Mucosa of descending colon (tissue), 3 donors: ENCODE measurements around the gene HPN. TPM values are rescaled to one million over a fixed set of nuclear protein-coding genes. Genes with fewer than 3 reads are reported as not detected.

Experiments
- ATAC-seq: fragments of 200-7000 bp; cut with Tn5 transposase; one replicate; pipeline ENCODE4 v1.9.1; 2020; ENCODE audit warnings: mild to moderate bottlenecking, moderate library complexity
- DNase-seq, 3 donors: peaks; one replicate each; pipeline ENCODE4 v3.0.0-alpha.2; 2020
- H3K36me3 ChIP-seq: fragments of 200-600 bp; one replicate; pipeline ENCODE4 v1.8.0; 2021; ENCODE audit warnings: low read depth, mild to moderate bottlenecking
- H3K4me1 ChIP-seq: fragments of 200-600 bp; one replicate; pipeline ENCODE4 v1.8.0; 2021; ENCODE audit warnings: low read depth, mild to moderate bottlenecking
- H3K4me3 ChIP-seq: fragments of 200-600 bp; one replicate; pipeline ENCODE4 v1.8.0; 2021; ENCODE audit warnings: mild to moderate bottlenecking
- H3K9me3 ChIP-seq: fragments of 200-600 bp; one replicate; pipeline ENCODE4 v1.8.0; 2021; ENCODE audit warnings: mild to moderate bottlenecking
- intact Hi-C, 2 donors: fragments of 100-400 bp; cut with DNase I in 1 of 2; cut with micrococcal nuclease in 1 of 2; formaldehyde crosslinking; loops; one replicate each; pipeline versions ENCODE4 v1.11.0 to v1.11.1; 2022; cut with DNase I, micrococcal nuclease
- total RNA-seq, 3 donors: library from RNA; stranded (reverse); fragmentation: NEBNext Ultra II Directional in 2 of 3; extraction: Animal tissue kit (Norgen Biotek cat#: 25700) in 2 of 3; gene quantifications; one replicate each; pipeline versions ENCODE4 v1.2.1 to v1.2.4, GENCODE V29; 2021 to 2023
- TF ChIP-seq, protein P1 (sequence below): fragments of 200-600 bp; IDR thresholded peaks from one replicate; pipeline ENCODE4 v1.8.0; 2022; ENCODE audit warnings: antibody characterized with exemption, mild to moderate bottlenecking
- donor health status: DM: no; HTN: no; CAD: no; lungs with moderate emphysema.
- donor health status: DM: no; HTN: no; CAD: no.
- donor health status: DM: no; HTN: yes; CAD: no.

The HPN gene
- total RNA-seq, 3 donors from 2014 or later = 0.54 to 0.94 TPM; not detected in 1

DNA sequence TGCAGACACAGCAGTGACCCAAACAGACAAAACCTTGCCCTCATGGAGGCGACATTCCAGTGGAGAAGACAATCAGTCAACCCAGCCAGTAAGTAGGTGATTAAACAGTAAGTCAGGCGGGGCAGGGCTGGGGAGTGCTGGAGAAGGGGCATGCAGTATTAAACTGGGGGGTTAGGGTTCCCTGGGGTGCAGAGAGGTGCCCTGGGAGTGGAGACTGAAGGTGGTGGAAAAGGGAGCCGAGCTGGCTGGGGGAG lies 42.9 kb downstream of the HPN start:
- no peaks in the 10 kb centered on the region for H3K36me3 ChIP-seq
- intact Hi-C loops = no loop called here
- H3K4me3 ChIP-seq = no peak overlapping the region
- no peaks in the 10 kb centered on the region for H3K4me1 ChIP-seq
- DNase-seq (no peak), ATAC-seq (no peak)
- TF ChIP-seq, protein P1, sequence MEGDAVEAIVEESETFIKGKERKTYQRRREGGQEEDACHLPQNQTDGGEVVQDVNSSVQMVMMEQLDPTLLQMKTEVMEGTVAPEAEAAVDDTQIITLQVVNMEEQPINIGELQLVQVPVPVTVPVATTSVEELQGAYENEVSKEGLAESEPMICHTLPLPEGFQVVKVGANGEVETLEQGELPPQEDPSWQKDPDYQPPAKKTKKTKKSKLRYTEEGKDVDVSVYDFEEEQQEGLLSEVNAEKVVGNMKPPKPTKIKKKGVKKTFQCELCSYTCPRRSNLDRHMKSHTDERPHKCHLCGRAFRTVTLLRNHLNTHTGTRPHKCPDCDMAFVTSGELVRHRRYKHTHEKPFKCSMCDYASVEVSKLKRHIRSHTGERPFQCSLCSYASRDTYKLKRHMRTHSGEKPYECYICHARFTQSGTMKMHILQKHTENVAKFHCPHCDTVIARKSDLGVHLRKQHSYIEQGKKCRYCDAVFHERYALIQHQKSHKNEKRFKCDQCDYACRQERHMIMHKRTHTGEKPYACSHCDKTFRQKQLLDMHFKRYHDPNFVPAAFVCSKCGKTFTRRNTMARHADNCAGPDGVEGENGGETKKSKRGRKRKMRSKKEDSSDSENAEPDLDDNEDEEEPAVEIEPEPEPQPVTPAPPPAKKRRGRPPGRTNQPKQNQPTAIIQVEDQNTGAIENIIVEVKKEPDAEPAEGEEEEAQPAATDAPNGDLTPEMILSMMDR = no peak
- no peaks in the 10 kb centered on the region for H3K9me3 ChIP-seq

DNA sequence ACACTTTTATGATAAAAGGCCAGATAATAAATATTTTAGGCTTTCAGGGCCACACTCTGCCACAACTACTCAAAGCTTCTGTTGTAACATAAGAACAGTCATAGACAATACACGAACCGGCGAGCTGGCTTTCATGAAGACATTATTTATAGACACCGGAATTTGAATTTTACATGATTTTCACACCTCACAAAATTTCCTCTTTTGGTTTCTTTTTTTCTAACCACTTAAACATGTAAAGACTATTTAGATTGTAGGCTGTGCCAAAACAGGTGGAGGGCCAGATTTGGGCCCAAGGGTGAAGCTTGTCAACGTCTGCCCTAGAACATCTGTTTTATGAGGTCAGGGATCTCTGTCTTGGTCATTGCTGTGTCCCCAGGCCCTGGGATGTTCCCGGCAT lies 44.4 kb downstream of the HPN start:
- DNase-seq = no peak

DNA sequence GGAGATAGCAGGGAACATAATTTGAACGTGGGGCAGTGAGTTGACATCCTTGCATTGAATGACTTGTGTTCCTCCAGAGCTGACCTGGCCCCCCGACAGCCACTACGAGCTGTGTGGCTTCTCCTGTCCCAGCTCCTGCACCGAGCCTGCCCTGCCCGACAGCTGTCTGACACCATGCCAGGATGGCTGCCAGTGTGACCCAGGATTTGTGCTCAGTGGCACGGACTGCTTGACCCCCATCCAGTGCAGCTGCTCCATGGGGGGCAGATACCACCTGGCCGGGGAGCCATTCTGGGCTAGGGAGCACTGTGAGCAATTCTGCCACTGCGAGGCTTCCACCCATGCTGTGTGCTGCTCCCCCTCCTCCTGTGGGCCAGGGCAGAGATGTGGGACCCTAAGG lies 44.9 kb downstream of the HPN start:
- Histone ChIP-seq H3K4me1 (peaks cover 3% of the 10 kb centered on the region), H3K9me3 (no peaks in the 10 kb centered on the region), H3K36me3 (no peaks in the 10 kb centered on the region), H3K4me3 (no peak overlapping the region)
- TF ChIP-seq, protein P1 = no peak
- ATAC-seq (no peak), DNase-seq (no peak)
- intact Hi-C loops = no loop called here

More for the DNA sequence above, 44.4 kb downstream of the HPN start:
- no peak overlapping the region for H3K4me3 ChIP-seq
- ATAC-seq = no peak
- H3K9me3 ChIP-seq = no peaks in the 10 kb centered on the region
- peaks cover 3% of the 10 kb centered on the region for H3K4me1 ChIP-seq
- TF ChIP-seq, protein P1 = no peak
- intact Hi-C loops = no loop called here
- no peaks in the 10 kb centered on the region for H3K36me3 ChIP-seq

DNA sequence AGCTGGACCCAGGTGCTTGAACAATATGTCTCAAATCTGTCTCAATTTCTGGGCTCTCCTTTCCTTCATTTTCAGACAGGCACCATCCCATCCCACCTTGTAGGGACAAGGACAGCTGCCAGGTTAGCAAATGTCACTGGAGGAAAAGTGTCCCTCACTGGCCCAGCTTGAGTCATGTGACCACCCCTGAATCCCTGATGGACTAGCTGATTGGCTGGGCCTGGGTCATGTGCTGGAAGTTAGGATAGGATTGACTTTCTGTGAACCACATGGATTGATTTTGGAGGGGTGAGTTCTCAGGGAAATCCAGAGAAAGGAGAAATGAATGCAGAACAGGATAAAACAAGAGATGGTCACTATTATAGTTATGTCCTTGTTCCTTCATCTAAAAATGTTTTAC lies 45.9 kb downstream of the HPN start:
- no peaks in the 10 kb centered on the region for H3K36me3 ChIP-seq
- DNase-seq (no peak), ATAC-seq (no peak)
- H3K4me1 ChIP-seq = peaks cover 3% of the 10 kb centered on the region
- no peaks in the 10 kb centered on the region for H3K9me3 ChIP-seq
- TF ChIP-seq, protein P1 = no peak
- intact Hi-C loops = no loop called here
- H3K4me3 ChIP-seq = no peak overlapping the region

DNA sequence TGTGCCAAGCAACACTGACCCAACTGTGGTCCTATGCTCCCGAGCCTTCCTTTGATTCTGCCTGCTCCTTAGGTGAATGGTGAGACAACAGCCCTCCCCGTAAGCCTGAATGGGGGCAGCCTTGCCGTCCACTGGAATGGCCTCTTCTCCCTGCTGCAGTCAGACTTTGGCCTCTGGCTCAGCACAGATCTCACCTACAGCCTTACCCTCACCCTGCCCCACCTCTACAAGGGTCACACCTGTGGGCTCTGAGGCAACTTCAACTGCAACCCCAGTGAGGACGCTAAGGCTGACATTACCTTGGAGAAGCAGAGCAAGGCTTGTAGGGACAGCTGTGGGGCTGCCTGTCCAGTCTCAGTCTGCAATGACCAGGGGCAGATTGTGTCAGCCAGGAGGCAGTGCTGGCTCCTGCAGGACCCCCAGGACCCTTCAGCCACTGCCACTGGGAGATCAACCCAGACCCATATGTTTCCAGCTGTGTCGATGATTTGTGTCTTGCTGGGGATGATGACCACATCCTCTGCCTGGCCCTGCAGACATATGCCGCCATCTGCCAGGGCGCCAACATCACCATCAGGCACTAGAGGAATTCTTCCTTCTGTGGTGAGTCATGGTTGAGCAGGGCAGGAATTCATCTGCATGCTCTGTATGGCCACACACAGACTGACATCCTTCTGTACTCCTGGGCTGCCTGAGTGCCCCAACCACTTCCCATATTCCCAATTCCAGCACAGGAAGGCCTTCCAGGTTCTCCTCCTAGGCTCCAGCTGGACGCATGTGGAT lies 46.8 kb downstream of the HPN start:
- DNase-seq = no peak
- intact Hi-C loops = no loop called here
- TF ChIP-seq, protein P1 = no peak

DNA sequence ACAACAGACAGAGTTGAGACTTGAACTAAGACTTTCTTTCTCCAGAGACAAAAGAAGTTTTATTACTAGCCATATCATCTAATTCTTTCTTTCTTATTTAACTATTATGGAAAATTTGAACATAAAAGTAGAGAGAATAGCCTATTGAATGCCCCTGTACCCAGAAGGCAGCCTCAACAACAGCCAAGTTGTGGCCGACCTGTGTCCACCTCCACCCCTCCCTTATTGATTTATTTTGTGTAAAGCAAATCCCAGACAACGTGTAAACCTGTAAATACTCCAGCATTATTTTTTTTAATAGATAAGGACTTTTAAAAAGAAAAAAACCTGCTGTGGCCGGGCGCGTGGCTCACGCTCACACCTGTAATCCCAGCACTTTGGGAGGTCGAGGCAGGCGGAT lies 48.0 kb downstream of the HPN start:
- Histone ChIP-seq H3K9me3 (no peaks in the 10 kb centered on the region), H3K4me1 (peaks cover 3% of the 10 kb centered on the region), H3K4me3 (no peak overlapping the region), H3K36me3 (no peaks in the 10 kb centered on the region)
- no peak for ATAC-seq
- intact Hi-C loops = no loop called here
- TF ChIP-seq, protein P1 = no peak
- DNase-seq = no peak

More for the DNA sequence above, 46.8 kb downstream of the HPN start:
- H3K36me3 ChIP-seq = no peaks in the 10 kb centered on the region
- no peak overlapping the region for H3K4me3 ChIP-seq
- no peaks in the 10 kb centered on the region for H3K9me3 ChIP-seq
- peaks cover 3% of the 10 kb centered on the region for H3K4me1 ChIP-seq
- peak; percentile 30 for ATAC-seq
